Upper lobe of left lung (tissue), 4 donors: ENCODE data around the gene WAS.

Experiments used
- POLR2A ChIP-seq, 4 donors: fragments of 450-650 bp; IDR thresholded peaks; one replicate each; pipeline ENCODE4 v1.5.1; 2016 to 2017; ENCODE audit warnings: antibody characterized with exemption in 4 of 4, mild to moderate bottlenecking in 2 of 4
- TF ChIP-seq, protein P1 (sequence below), 6 experiments: fragments of 450-650 bp in 4 of 6; fragments of 200-600 bp in 2 of 6; sonication (generic) in 2 of 6; IDR thresholded peaks; one replicate each; pipeline ENCODE4 v1.5.1; 2016 to 2019; ENCODE audit warnings: antibody characterized with exemption in 6 of 6

- TF ChIP-seq, protein P1, sequence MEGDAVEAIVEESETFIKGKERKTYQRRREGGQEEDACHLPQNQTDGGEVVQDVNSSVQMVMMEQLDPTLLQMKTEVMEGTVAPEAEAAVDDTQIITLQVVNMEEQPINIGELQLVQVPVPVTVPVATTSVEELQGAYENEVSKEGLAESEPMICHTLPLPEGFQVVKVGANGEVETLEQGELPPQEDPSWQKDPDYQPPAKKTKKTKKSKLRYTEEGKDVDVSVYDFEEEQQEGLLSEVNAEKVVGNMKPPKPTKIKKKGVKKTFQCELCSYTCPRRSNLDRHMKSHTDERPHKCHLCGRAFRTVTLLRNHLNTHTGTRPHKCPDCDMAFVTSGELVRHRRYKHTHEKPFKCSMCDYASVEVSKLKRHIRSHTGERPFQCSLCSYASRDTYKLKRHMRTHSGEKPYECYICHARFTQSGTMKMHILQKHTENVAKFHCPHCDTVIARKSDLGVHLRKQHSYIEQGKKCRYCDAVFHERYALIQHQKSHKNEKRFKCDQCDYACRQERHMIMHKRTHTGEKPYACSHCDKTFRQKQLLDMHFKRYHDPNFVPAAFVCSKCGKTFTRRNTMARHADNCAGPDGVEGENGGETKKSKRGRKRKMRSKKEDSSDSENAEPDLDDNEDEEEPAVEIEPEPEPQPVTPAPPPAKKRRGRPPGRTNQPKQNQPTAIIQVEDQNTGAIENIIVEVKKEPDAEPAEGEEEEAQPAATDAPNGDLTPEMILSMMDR (IDR thresholded peaks at IDR 0.05): no peak
- TF ChIP-seq POLR2A (IDR thresholded peaks at IDR 0.05): no peak
Measured at GRCh38 chrX:48713847-48714246, 30.2 kb downstream of the WAS start.
